HUES64 (cell line): ENCODE measurements around the gene RSBN1L.
"Not testable (repeated sequence)": the region's sequence is repeated elsewhere in the genome, so short reads cannot be mapped to it uniquely, and the experiment has no call there.

Experiments
- H3K27ac ChIP-seq: 2 replicates; pipeline ENCODE4 v1.7.0; 2013; ENCODE audit warnings: low read depth, low read length, inconsistent platforms
- H3K27me3 ChIP-seq: 2 replicates; pipeline ENCODE4 v1.6.1; 2013; ENCODE audit warnings: mild to moderate bottlenecking, low read length; ENCODE audit not compliant: insufficient read depth
- H3K36me3 ChIP-seq: 2 replicates; pipeline ENCODE4 v1.6.1; 2013; ENCODE audit warnings: mild to moderate bottlenecking, low read length; ENCODE audit not compliant: insufficient read depth
- H3K4me1 ChIP-seq: 2 replicates; pipeline ENCODE4 v1.6.1; 2013; ENCODE audit warnings: mild to moderate bottlenecking, low read length, moderate library complexity; ENCODE audit not compliant: insufficient read depth
- H3K4me3 ChIP-seq: 2 replicates; pipeline ENCODE4 v1.5.1; 2013; ENCODE audit warnings: mild to moderate bottlenecking, low read length, moderate library complexity
- H3K9ac ChIP-seq: 2 replicates; pipeline ENCODE4 v1.6.1; 2013; ENCODE audit warnings: mild to moderate bottlenecking, low read depth, low read length
- H3K9me3 ChIP-seq: 2 replicates; pipeline ENCODE4 v1.6.1; 2013; ENCODE audit warnings: low read depth, low read length; ENCODE audit not compliant: insufficient read depth
- whole genome bisulfite sequencing: fragments of 150-250, 120-280 bp; methylation state at CpG from one replicate; pipeline ENCODE4 v1.1.7; 2013; ENCODE audit warnings: missing lambda C conversion rate; 5-methylcytosine and 5-hydroxymethylcytosine counted together

The RSBN1L gene

GRCh38 chr7:77703669-77704068 is 7.4 kb downstream of the RSBN1L start:
- not testable (repeated sequence) for H3K27ac ChIP-seq, H3K4me1 ChIP-seq, H3K9me3 ChIP-seq, H3K4me3 ChIP-seq, H3K36me3 ChIP-seq, H3K9ac ChIP-seq, H3K27me3 ChIP-seq
- 91% methylated on average over 9 of the region's 9 CpGs for WGBS

- Histone ChIP-seq H3K4me3 (no peak overlapping the region), H3K27ac (no peak overlapping the region), H3K36me3 (peaks cover 17% of the 10 kb centered on the region; the same call in 1 of the 2 replicates), H3K4me1 (no peaks in the 10 kb centered on the region), H3K9ac (no peak overlapping the region), H3K27me3 (no peaks in the 10 kb centered on the region), H3K9me3 (no peaks in the 10 kb centered on the region)
- 100% methylated on average over 1 of the region's 1 CpG for WGBS
Observed at GRCh38 chr7:77707504-77707992, 11.3 kb downstream of the RSBN1L start.

- H3K9me3 ChIP-seq: no peaks in the 10 kb centered on the region
- no peak overlapping the region for H3K27ac ChIP-seq
- peaks cover 22% of the 10 kb centered on the region; the same call in 1 of the 2 replicates for H3K36me3 ChIP-seq
- H3K27me3 ChIP-seq: no peaks in the 10 kb centered on the region
- H3K4me1 ChIP-seq: no peaks in the 10 kb centered on the region
- WGBS: 97% methylated on average over 3 of the region's 3 CpGs
- no peak overlapping the region for H3K9ac ChIP-seq
- no peak overlapping the region for H3K4me3 ChIP-seq
Observed at GRCh38 chr7:77710067-77710466, 13.8 kb downstream of the RSBN1L start.

DNA sequence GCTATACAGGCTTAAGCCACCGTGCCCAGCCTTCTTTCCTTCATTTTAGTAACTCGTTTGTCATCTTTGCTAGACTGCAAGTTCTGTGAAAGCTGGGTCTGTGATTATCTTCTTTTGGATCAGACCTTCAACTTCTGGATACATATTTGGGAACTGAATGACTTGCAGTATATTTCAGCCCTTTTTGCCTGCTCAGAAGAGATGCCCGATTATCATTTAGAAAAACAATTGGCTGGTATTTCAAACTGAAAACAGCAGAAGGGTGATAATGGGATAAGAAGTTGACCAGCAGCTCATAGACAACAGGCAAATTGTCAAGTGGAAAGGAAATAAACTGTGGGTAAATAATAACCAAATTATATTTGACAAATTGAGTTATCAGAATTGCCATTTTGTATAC is 14.6 kb downstream of the RSBN1L start:
- Histone ChIP-seq H3K27me3 (no peaks in the 10 kb centered on the region), H3K9me3 (no peaks in the 10 kb centered on the region), H3K4me1 (no peaks in the 10 kb centered on the region), H3K9ac (no peak overlapping the region), H3K4me3 (no peak overlapping the region), H3K27ac (no peak overlapping the region), H3K36me3 (peaks cover 22% of the 10 kb centered on the region; the same call in 1 of the 2 replicates)
- 87% methylated on average over 3 of the region's 3 CpGs for WGBS

GRCh38 chr7:77714195-77714594 is 17.9 kb downstream of the RSBN1L start:
- H3K36me3 ChIP-seq: peaks cover 19% of the 10 kb centered on the region; the same call in 1 of the 2 replicates
- no peak overlapping the region for H3K4me3 ChIP-seq
- no peak overlapping the region for H3K27ac ChIP-seq
- WGBS: 100% methylated on average over 2 of the region's 2 CpGs
- H3K4me1 ChIP-seq: no peaks in the 10 kb centered on the region
- no peak overlapping the region for H3K9ac ChIP-seq
- H3K27me3 ChIP-seq: no peaks in the 10 kb centered on the region
- H3K9me3 ChIP-seq: no peaks in the 10 kb centered on the region

DNA sequence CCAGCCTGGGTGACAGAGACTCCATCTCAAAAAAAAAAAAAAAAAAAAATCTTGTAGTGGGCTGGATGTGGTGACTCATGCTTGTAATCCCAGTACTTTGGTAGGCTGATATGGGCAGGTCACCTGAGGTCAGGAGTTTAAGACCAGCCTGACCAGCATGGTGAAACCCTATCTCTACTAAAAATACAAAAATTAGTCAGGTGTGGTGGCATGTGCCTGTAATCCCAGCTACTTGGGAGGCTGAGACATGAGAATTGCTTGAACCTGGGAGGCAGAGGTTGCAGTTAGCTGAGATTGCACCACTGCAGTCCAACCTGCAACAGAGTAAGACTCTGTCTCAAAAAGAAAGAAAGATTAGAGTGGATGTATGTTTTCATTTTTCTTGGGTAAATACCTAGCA is 18.7 kb downstream of the RSBN1L start:
- not testable (repeated sequence) for H3K27ac ChIP-seq, H3K27me3 ChIP-seq, H3K9ac ChIP-seq, H3K9me3 ChIP-seq, H3K4me1 ChIP-seq, H3K4me3 ChIP-seq
- peaks cover 18% of the 10 kb centered on the region; the same call in 1 of the 2 replicates for H3K36me3 ChIP-seq

GRCh38 chr7:77716804-77717203 is 20.5 kb downstream of the RSBN1L start:
- Histone ChIP-seq H3K4me1 (no peaks in the 10 kb centered on the region), H3K36me3 (peaks cover 8% of the 10 kb centered on the region; the same call in 1 of the 2 replicates), H3K27me3 (no peaks in the 10 kb centered on the region), H3K27ac (no peak overlapping the region), H3K9me3 (no peaks in the 10 kb centered on the region), H3K4me3 (no peak overlapping the region), H3K9ac (no peak overlapping the region)
- 100% methylated on average over 3 of the region's 3 CpGs for WGBS

GRCh38 chr7:77717566-77717965 is 21.3 kb downstream of the RSBN1L start:
- H3K9ac ChIP-seq, H3K27me3 ChIP-seq, H3K4me1 ChIP-seq, H3K27ac ChIP-seq, H3K4me3 ChIP-seq, H3K9me3 ChIP-seq, H3K36me3 ChIP-seq: not testable (repeated sequence)
- WGBS: 93% methylated on average over 4 of the region's 5 CpGs

GRCh38 chr7:77727527-77727926 is 31.3 kb downstream of the RSBN1L start:
- WGBS: 76% methylated on average over 3 of the region's 3 CpGs
- Histone ChIP-seq H3K9me3 (no peaks in the 10 kb centered on the region), H3K4me3 (no peak overlapping the region), H3K27me3 (no peaks in the 10 kb centered on the region), H3K4me1 (peaks cover 32% of the 10 kb centered on the region), H3K27ac (peak overlapping the region; percentile 24; the same call in 1 of the 2 replicates), H3K36me3 (no peaks in the 10 kb centered on the region), H3K9ac (no peak overlapping the region)

DNA sequence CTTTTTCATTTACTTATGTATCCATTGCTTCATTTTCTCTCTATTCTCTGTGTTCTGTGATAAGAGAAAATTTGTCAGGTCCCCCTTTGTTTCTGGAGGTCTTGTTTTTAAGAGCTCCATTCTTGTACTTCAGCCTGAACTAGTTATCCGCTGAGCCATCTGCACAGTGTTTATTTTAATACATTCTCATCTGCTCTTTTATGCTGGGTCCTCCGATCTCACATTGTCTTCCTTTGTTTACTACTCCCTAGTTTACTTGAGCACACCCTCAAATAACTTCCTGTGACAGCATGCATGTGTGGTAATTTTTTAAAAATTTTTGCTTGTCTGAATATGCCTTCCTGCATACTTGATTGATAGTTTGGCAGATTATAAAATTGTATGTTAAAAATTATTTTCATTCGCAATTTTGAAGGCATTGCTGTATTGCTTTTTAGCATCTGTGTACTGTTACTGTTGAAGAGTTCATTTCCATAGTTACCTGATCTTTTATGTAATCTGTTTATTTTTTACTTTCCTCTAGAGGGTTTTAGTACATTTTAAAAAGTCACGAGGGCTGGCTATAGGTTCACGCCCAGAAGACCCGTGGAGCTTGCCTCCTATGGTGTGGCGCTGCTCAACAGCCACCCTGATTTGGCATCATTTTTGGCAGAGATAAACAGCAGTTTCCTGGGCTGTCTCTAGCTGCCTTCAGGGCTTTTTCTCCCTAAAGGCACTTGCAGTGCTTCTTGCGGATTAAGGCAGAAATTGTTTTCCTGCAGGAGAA is 31.9 kb downstream of the RSBN1L start:
- Histone ChIP-seq H3K27ac (peak overlapping the region; percentile 72), H3K9ac (peak overlapping the region; percentile 16; the same call in 1 of the 2 replicates), H3K36me3 (no peaks in the 10 kb centered on the region), H3K4me1 (peaks cover 32% of the 10 kb centered on the region), H3K27me3 (no peaks in the 10 kb centered on the region), H3K4me3 (no peak overlapping the region), H3K9me3 (no peaks in the 10 kb centered on the region)
- 50% methylated on average over 8 of the region's 8 CpGs for WGBS

- Histone ChIP-seq H3K4me1 (peaks cover 32% of the 10 kb centered on the region), H3K27ac (no peak overlapping the region), H3K36me3 (no peaks in the 10 kb centered on the region), H3K4me3 (no peak overlapping the region), H3K9me3 (no peaks in the 10 kb centered on the region), H3K9ac (no peak overlapping the region), H3K27me3 (no peaks in the 10 kb centered on the region)
- 92% methylated on average over 2 of the region's 3 CpGs for WGBS
Observed at GRCh38 chr7:77729574-77730348, 33.5 kb downstream of the RSBN1L start.
